K562 (cell line): ENCODE measurements around the gene P2RY6. TPM values are rescaled to one million over a fixed set of nuclear protein-coding genes. Genes with fewer than 3 reads are reported as not detected.

Source experiments
- ARNT ChIP-seq, 2 experiments: fragments of 450-650 bp; IDR thresholded peaks; 2 replicates each; pipeline ENCODE4 v1.6.1; 2016; ENCODE audit warnings: mild to moderate bottlenecking in 1 of 2
- ATF7 ChIP-seq: fragments of 450-650 bp; IDR thresholded peaks from 2 replicates; pipeline ENCODE4 v1.7.1; 2014; ENCODE audit warnings: mild to moderate bottlenecking, moderate library complexity
- BRF1 ChIP-seq: IDR thresholded peaks from 3 replicates; pipeline ENCODE4 v1.6.1; 2011; ENCODE audit warnings: borderline replicate concordance, mild to moderate bottlenecking; ENCODE audit not compliant: insufficient read length; ENCODE audit errors: extremely low read depth
- ESRRA ChIP-seq: fragments of 450-650 bp; IDR thresholded peaks from 2 replicates; pipeline ENCODE4 v1.6.1; 2014; ENCODE audit warnings: low read depth, mild to moderate bottlenecking, moderate library complexity, borderline replicate concordance
- ETV5 ChIP-seq: sonication (generic); formaldehyde crosslinking; IDR thresholded peaks from 2 replicates; pipeline ENCODE4 v1.4.0; 2020; ENCODE audit warnings: low read depth, mild to moderate bottlenecking, missing genetic modification reagents
- FOXP1 ChIP-seq: sonication (generic); formaldehyde crosslinking; IDR thresholded peaks from 2 replicates; pipeline ENCODE4 v1.8.0; 2022; ENCODE audit warnings: mild to moderate bottlenecking, missing genetic modification reagents
- HDGF ChIP-seq: fragments of 450-650 bp; IDR thresholded peaks from 2 replicates; pipeline ENCODE4 v1.6.1; 2016
- KLF1 ChIP-seq: fragments of 450-650 bp; IDR thresholded peaks from 2 replicates; pipeline ENCODE4 v1.6.1; 2016; ENCODE audit warnings: missing genetic modification characterization, missing compliant biosample characterization
- LEF1 ChIP-seq: fragments of 450-650 bp; IDR thresholded peaks from 2 replicates; pipeline ENCODE4 v1.6.1; 2016; ENCODE audit warnings: mild to moderate bottlenecking
- MYC ChIP-seq, 2 experiments: fragments of 250-450 bp in 1 of 2; sonication (Bioruptor Pico) in 1 of 2; IDR thresholded peaks; 2 replicates each; pipeline versions ENCODE4 v1.5.1 to v1.6.1; 2012 to 2021; ENCODE audit warnings: low read depth in 2 of 2, borderline replicate concordance in 1 of 2, improper control_type of control experiment in 1 of 2, low read length in 1 of 2, mild to moderate bottlenecking in 1 of 2, moderate library complexity in 1 of 2
- NFE2L1 ChIP-seq: fragments of 450-650 bp; IDR thresholded peaks from 2 replicates; pipeline ENCODE4 v1.6.1; 2016; ENCODE audit warnings: missing genetic modification characterization, low read depth, mild to moderate bottlenecking, missing compliant biosample characterization, moderate library complexity, borderline replicate concordance
- SREBF1 ChIP-seq: fragments of 150-350 bp; IDR thresholded peaks from 2 replicates; pipeline ENCODE4 v1.6.1; 2014; ENCODE audit warnings: antibody characterized with exemption, low read depth, low read length, borderline replicate concordance
- TAF15 ChIP-seq: fragments of 200-400 bp; formaldehyde crosslinking; IDR thresholded peaks from 2 replicates; pipeline ENCODE4 v1.6.1; 2017; ENCODE audit warnings: mild to moderate bottlenecking, low read depth, low read length, moderate library complexity
- TCF3 ChIP-seq: sonication (generic); formaldehyde crosslinking; IDR thresholded peaks from 2 replicates; pipeline ENCODE4 v1.4.0; 2020; ENCODE audit warnings: mild to moderate bottlenecking, missing genetic modification reagents
- ZFP1 ChIP-seq: fragments of 450-650 bp; formaldehyde crosslinking; IDR thresholded peaks from 2 replicates; pipeline ENCODE4 v1.4.0; 2020; ENCODE audit warnings: mild to moderate bottlenecking, mixed read lengths
- ZNF41 ChIP-seq: fragments of 250-450 bp; sonication (Bioruptor Pico); conservative IDR thresholded peaks from 2 replicates; pipeline ENCODE4 v1.4.0; 2020; ENCODE audit warnings: mild to moderate bottlenecking
- ZNF583 ChIP-seq: fragments of 250-450 bp; sonication (Bioruptor Pico); IDR thresholded peaks from 2 replicates; pipeline ENCODE4 v1.4.0; 2020
- polyA plus RNA-seq, 8 experiments: library from polyadenylated mRNA; depleted of rRNA in 4 of 8; stranded (reverse) in 5 of 8; unstranded in 3 of 8; fragments of >200 nt; fragmentation: Nextera tagmentation in 2 of 8; fragmentation: Illumina TruSeq in 1 of 8; extraction: Ambion mirVana in 2 of 8; extraction: Trizol in 1 of 8; gene quantifications; 2 replicates each; pipeline versions ENCODE4 v1.2.1 to v1.2.3, GENCODE V29; 2011 to 2014; ENCODE audit warnings: inconsistent platforms in 1 of 8, missing spikeins in 1 of 8
- total RNA-seq, 7 experiments: library from RNA; depleted of rRNA in 6 of 7; stranded (reverse); fragments of >200 nt in 6 of 7; fragmentation: Illumina TruSeq in 2 of 7; extraction: Trizol in 2 of 7; gene quantifications; 2 replicates each; pipeline versions ENCODE4 v1.2.1 to v1.2.3, GENCODE V29; 2011 to 2021; ENCODE audit warnings: low replicate concordance in 1 of 7
- TF ChIP-seq, protein P1 (sequence below), 2 experiments: fragments of 450-650 bp in 1 of 2; sonication (generic) in 1 of 2; formaldehyde crosslinking in 1 of 2; IDR thresholded peaks; 2 replicates each; pipeline versions ENCODE4 v1.7.1 to v1.9.0; 2016 to 2022; ENCODE audit warnings: inconsistent platforms in 1 of 2, mild to moderate bottlenecking in 1 of 2, missing genetic modification reagents in 1 of 2

The P2RY6 gene
- total and polyA plus RNA-seq, 9 of the 15 experiments (the other 6 are each of a cell fraction or from before 2014, with no cell fraction given) = not detected

DNA sequence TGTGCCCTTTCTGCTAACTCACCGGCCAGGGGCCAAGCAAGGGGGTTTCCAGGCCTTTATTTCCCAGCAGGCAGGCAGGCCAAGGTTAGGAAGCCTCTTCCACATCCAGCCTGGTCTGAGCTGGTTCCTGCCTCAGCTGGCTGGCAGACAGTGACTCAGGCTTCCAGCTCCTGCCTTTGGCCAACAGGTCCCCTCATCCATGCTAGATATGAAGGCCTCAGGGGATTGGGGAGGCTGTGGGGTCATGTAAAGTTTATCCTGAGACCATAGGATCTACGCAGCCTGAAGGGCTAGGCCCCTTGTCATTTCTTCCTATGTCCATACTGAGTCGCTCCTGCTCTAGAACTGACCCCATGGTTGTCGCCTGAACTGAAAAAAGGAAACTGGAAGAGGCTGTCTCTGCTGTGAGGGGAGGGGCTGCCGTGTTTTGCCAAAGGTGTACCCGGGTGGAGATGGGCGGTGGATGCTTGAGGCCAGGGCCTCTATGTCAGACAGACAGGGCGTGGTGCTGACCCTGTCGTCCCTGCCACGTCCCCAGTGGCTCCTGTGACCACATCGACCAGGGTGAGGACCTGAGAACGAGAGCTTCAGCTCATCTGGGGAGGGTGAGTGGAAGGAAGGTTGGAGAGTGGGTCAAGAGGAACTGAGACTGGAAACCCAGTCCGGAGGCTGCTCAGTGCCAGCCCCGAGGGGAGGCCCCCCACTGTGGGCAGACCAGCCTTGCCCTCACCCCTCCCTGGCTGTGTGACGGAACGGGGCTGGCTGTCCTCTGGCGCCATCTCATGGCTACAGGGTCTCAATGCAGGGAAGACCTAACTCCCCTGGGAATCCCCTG is 17.0 kb downstream of the P2RY6 start (continued):
- TF ChIP-seq HDGF = 0 out of 2 replicates have a peak, but pooled peaks have one; percentile 38
- no peak for TF ChIP-seq TAF15
- no peak for TF ChIP-seq ZNF41 (CRISPR knock-in tag)
- TF ChIP-seq LEF1 = peak; percentile 75
- no peak for TF ChIP-seq ZFP1 (CRISPR knock-in tag)
- 0 out of 2 replicates have a peak, but pooled peaks have one; percentile 51 for TF ChIP-seq FOXP1 (CRISPR knock-in tag)
- no peak for TF ChIP-seq SREBF1
- TF ChIP-seq ATF7 = 0 out of 2 replicates have a peak, but pooled peaks have one; percentile 10
- no peak for TF ChIP-seq ZNF583 (CRISPR knock-in tag)
- TF ChIP-seq MYC (IDR thresholded peaks at IDR 0.05; ENCODE audit: low read depth, low read length) = no peak
- no peak for TF ChIP-seq MYC (CRISPR knock-in tag; IDR thresholded peaks at IDR 0.05; ENCODE audit: borderline replicate concordance, low read depth)
- no peak for TF ChIP-seq BRF1
- no peak for TF ChIP-seq NFE2L1 (tag)
- TF ChIP-seq ARNT (IDR thresholded peaks at IDR 0.05) = no peak
- peak; percentile 50; the same call in 1 of the 2 replicates for TF ChIP-seq ESRRA
- TF ChIP-seq, protein P1, sequence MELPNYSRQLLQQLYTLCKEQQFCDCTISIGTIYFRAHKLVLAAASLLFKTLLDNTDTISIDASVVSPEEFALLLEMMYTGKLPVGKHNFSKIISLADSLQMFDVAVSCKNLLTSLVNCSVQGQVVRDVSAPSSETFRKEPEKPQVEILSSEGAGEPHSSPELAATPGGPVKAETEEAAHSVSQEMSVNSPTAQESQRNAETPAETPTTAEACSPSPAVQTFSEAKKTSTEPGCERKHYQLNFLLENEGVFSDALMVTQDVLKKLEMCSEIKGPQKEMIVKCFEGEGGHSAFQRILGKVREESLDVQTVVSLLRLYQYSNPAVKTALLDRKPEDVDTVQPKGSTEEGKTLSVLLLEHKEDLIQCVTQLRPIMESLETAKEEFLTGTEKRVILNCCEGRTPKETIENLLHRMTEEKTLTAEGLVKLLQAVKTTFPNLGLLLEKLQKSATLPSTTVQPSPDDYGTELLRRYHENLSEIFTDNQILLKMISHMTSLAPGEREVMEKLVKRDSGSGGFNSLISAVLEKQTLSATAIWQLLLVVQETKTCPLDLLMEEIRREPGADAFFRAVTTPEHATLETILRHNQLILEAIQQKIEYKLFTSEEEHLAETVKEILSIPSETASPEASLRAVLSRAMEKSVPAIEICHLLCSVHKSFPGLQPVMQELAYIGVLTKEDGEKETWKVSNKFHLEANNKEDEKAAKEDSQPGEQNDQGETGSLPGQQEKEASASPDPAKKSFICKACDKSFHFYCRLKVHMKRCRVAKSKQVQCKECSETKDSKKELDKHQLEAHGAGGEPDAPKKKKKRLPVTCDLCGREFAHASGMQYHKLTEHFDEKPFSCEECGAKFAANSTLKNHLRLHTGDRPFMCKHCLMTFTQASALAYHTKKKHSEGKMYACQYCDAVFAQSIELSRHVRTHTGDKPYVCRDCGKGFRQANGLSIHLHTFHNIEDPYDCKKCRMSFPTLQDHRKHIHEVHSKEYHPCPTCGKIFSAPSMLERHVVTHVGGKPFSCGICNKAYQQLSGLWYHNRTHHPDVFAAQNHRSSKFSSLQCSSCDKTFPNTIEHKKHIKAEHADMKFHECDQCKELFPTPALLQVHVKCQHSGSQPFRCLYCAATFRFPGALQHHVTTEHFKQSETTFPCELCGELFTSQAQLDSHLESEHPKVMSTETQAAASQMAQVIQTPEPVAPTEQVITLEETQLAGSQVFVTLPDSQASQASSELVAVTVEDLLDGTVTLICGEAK (IDR thresholded peaks at IDR 0.05) = no peak
- TF ChIP-seq, protein P1 (CRISPR knock-in tag; IDR thresholded peaks at IDR 0.05) = no peak
- TF ChIP-seq TCF3 (CRISPR knock-in tag) = no peak
- TF ChIP-seq ETV5 (CRISPR knock-in tag) = 0 out of 2 replicates have a peak, but pooled peaks have one; percentile 25
- TF ChIP-seq KLF1 = peak; percentile 34; the same call in 1 of the 2 replicates
